ENCODE results near the gene BMP10.

The BMP10 gene

DNA sequence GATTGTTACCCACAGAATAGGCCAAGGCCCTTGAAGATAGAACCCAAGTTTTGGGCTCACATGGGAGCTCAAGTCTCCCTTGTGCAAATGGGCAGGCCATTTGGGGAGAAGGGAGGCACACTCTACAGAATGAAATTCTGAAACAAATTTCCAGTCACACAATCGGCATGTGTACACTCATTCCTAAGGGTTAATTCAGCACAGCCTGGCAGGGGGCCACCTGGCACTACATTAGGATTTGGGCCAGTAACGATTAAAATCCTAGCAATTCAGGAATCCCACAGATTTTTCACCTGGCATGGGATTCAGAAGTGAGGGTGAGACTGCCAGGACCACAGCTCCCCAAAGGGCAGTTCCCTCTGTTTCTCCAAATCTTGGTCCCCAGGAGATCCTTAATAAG, 46.4 kb downstream of the BMP10 start:
- DNase-seq (ENCODE audit: low read depth in 1 of 2, low spot score in 1 of 2), result no peak

DNA sequence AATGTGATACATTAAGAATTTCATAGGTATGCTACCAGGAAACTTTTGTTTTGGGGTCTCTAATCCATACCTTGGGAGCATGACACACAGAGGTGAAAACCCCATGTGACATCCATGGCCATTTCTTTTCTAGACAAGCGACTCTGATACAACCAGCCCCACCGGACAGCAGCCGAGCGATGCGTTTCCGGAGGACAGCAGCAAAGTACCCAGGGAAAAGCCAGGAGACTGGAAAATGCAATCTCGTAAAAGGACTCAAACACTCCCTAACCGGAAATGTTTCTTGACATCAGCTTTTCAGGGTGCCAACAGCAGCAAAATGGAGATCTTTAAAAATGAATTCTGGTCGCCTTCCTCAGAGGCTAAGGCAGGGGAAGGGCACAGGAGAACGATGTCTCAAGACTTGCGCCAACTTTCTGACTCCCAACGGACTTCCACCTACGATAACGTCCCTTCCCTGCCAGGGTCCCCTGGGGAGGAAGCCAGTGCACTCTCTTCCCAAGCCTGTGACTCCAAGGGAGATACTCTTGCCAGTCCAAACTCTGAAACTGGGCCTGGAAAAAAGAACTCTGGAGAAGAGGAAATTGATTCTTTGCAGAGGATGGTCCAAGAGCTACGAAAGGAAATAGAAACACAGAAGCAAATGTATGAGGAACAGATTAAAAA, 48.9 kb downstream of the BMP10 start:
- no peak for DNase-seq (ENCODE audit: low read depth in 1 of 2, low spot score in 1 of 2)

- no peak for DNase-seq (ENCODE audit: low read depth in 1 of 2, low spot score in 1 of 2)
These were observed 51.6 kb downstream of the BMP10 start for GRCh38 chr2:68819556-68819955.

DNA sequence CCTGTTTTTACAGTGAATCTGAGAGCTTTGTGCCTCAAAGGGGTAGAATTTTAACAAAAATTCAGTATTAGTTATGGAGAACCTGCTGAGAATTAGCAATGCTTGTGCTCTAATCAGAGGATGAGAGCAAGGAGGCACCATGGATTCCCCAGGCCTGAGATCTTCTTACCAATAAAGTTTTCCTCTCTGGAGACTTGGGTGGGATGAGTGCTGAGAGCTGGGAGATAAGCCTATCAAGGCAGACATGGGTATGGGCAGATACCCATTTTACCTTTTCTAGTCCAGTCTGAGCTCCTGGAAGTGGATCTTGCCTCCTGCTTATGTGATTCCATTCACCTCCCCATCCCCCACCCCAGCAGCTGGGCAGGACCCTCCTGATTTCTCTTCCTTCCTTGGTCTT, 53.9 kb downstream of the BMP10 start:
- DNase-seq (ENCODE audit: low read depth in 1 of 2, low spot score in 1 of 2), result no peak
